Measurements from ENCODE around the gene VAV1.
"Not testable (repeated sequence)": the region's sequence is repeated elsewhere in the genome, so short reads cannot be mapped to it uniquely, and the experiment has no call there.

Gene VAV1

DNA sequence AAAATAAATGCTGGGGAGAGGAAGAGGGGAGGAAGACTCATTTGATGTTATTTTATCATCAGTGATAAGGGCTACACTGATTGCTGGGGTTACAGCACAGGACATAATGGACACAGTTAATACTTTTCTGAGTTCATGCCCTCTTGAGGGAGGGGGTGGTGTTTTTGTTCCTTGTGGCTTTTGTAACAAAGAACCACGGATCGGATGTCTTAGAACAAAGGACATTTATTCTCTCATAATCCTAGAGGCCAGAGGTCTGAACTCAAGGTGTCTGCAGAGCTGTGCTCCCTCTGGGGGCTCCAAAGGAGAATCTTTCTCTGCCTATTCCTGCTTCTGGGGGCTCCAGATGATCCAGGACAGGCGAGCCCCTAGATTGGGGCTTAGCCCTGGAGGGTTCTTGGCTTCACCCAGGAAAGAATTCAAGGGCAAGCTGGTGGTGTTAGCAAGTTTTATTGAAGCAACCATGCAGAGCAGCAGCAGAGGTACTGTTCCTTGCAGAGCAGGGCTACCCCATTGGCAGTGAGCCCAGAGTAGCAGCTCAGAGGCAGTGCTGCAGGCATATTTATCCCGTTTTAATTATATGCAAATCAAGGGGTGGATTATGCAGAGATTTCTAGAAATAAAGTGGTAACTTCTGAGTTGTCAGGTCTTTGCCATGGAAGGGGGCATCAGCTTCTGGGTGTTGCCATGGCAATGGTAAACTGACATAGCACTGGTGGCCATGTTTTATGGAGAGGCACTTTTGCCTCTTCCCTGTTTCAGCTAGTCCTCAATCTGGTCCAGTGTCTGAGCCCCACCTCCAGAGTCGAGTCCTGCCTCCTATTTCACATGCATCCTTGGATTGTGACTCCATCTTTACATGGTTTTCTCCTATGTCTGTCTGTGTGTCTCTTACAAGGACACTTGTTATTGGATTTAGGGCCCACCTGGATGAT is 18.0 kb downstream of the VAV1 start:
- DNase-seq: no peak

DNA sequence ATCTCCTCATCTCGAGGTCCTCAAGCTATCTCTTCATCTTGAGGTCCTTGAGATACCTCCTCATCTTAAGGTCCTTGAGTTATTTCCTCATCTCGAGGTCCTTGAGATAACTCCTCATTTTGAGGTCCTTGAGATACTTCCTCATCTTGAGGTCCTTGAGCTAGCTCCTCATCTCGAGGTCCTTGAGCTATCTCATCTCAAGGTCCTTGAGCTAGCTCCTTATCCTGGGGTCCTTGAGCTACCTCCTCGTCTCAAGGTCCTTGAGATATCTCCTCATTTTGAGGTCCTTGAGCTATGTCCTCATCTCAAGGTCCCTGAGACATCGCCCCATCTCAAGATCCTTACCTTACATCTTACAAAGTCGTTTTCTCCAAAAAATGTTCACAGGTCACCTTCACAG is 18.7 kb downstream of the VAV1 start:
- DNase-seq: no peak

GRCh38 chr19:6793411-6793810 is 20.9 kb downstream of the VAV1 start:
- DNase-seq: no peak

GRCh38 chr19:6793973-6794372 is 21.5 kb downstream of the VAV1 start:
- no peak for DNase-seq

GRCh38 chr19:6794686-6795431 is 22.4 kb downstream of the VAV1 start:
- DNase-seq: no peak

DNA sequence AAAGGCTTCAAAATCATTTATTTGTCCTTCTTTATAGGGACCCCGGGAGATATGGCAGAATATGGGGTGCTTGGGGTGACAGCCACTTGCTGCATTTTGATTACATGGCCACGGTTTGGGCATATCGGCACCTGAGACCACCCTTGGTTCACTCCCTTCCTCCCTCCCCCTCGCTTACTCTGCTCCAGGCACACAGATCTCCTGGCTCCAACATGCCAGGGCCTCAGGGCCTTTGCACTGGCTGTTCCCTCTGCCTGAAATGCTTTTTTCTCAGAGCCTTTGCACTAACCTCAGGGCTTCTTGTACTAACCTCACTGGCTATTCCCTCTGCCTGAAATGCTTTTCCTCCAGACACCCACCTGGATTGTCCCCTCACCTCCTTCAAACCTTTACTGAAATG is 23.8 kb downstream of the VAV1 start:
- no peak for DNase-seq

DNA sequence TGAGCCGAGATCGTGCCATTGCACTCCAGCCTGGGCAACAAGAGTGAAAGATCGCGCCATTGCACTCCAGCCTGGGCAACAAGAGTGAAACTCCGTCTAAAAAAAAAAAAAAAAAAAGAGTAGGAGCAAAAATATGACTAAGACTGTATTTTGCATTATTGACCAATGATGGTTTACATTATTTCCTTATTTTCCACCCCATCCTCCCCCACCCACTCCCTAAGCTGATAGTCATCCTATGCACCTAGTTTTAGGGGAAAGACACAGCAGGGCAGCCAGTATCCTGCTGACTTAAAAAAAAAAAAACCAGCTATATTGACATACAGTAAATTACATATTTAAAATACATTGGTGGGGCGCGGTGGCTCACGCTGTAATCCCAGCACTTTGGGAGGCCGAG is 25.1 kb downstream of the VAV1 start:
- DNase-seq: no peak

- DNase-seq: not testable (repeated sequence)
These were observed 27.8 kb downstream of the VAV1 start for GRCh38 chr19:6800160-6800790.

DNA sequence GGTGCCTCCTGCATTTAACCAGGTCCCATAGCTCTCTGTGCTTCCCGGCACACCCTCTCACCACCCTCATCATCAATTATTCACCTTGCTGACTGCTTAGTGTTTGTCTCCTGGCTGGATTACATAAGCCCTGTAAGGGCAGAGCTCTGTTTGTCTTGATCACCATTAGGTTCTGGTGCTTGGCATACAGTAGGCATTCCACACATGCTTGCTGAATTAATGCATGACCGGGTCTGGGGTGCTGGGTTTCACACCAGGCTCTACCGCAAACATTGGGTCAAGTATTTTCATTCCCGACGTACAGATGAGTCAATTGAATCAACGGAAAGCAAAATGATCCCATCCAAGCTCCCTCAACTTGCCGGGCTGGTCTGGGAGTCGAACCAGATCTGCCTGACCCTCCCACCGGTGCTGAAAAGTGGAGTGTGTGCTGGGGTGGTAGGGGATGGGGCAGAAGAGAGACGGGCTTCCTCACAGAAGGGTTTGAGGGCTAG is 28.5 kb downstream of the VAV1 start:
- DNase-seq: no peak

GRCh38 chr19:6801485-6802086 is 29.1 kb downstream of the VAV1 start:
- DNase-seq: peak; percentile 60

DNA sequence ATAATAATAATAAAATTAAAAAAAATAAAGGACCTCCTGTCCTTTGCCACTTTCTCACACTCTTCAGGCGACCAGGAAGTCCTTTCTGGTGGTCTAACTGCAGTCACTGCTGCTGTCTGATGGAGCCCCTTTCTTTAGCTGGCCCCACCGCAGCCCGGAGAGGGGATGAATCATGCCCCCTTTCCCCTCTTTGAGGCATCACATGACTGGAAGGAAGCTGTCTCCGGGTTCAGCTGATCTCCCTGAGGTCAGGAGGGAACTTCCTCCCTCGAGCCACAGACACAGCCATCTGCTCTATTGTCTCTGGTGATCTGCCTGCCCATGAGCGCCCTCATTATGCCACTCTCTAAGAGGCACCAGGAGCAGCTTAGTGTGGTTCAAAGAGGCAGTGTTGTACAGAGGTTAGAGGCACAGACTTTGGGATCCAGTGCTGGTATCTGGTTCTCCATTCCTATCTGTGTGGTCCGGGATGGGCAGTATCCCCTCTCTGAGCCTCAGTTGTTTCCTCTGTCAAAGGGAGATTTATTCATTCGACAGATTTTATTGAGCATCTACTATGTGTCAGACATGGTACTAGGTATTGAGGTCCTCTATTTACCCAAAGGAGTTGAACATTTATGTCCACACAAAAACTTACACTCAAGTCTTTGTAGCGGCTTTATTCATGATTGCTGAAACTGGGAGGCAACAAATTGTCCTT is 30.0 kb downstream of the VAV1 start:
- peak; percentile 38 for DNase-seq

- DNase-seq: no peak
These were observed 30.5 kb downstream of the VAV1 start for GRCh38 chr19:6803036-6803404.

GRCh38 chr19:6806488-6806887 is 34.0 kb downstream of the VAV1 start:
- no peak for DNase-seq

- no peak for DNase-seq
These were observed 34.8 kb downstream of the VAV1 start for GRCh38 chr19:6807291-6807690.

DNA sequence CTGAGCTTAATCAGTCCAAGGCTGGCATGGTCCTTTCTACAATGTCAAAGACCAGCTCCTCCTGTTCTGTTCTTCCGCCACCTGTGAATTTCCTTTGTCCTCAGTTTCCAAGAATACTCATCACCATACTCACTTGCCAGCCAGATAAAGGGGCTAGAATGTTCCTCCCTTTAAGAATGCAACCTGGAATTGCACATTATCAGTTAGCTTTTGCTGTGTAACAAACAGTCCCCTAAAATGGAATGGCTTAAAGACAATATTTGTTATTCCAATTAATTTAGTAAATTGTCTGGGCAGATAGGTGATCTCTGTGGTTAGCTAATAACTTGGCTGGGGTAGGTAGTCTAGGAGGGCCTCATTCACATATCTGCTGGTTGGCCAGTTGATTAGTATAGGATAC is 36.0 kb downstream of the VAV1 start:
- no peak for DNase-seq

GRCh38 chr19:6809262-6809661 is 36.8 kb downstream of the VAV1 start:
- no peak for DNase-seq

- DNase-seq: no peak
These were observed 38.9 kb downstream of the VAV1 start for GRCh38 chr19:6811378-6811777.

GRCh38 chr19:6811906-6812305 is 39.4 kb downstream of the VAV1 start:
- no peak for DNase-seq

DNA sequence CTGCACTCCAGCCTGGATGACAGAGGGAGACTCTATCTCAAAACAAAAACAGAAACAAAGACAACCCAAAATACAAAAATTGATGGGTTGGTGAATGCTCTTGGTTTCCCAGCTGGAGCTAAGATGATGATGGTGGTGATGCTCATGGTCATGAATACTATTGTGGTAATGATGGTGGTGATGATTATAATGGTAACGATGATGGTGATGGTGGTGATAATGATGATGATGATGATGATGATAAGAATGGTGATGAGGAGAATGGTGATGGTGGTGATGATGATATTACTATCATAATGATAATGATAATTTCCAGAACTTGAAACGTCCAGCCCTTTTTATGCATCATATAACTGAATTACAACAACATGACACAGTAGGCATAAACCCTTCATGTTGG is 40.1 kb downstream of the VAV1 start:
- DNase-seq: no peak

DNA sequence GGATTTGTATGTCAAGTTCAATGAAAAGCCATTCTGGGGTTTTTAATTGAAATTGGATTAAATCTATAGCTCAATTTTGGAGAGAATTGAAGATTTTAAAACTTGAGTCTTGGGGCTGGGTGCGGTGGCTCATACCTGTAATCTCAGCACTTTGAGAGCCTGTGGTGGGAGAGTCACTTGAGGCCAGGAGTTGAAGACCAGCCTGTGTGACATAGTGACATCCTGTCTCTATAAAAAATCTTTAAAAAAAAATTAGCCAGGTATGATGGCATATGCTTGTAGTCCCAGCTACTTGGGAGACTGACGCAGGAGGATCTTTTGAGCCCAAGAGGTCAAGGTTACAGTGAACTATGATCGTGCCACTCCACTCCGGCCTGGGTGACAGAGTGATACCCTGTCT is 41.2 kb downstream of the VAV1 start:
- no peak for DNase-seq

- no peak for DNase-seq
These were observed 44.7 kb downstream of the VAV1 start for GRCh38 chr19:6817179-6817578.

- no peak for DNase-seq
These were observed 45.7 kb downstream of the VAV1 start for GRCh38 chr19:6818246-6818645.

DNA sequence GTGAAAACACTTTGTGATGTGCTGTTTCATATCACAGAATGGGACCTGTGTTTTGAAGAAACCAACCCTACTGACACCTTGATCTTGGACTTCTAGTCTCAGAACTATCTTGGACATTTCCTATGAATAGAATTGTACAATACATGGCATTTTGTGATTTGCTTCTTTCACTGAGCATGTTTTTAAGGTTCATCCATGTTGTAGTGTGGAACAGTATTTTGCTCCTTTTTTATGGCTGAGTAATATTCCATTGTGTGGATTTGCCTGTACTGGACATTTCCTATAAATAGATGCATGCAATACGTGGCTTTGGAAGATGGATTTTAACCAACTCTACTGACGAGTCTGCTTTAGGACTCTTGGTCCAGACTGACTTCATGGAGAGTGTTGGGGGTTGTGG is 46.8 kb downstream of the VAV1 start:
- DNase-seq: no peak

Data from activated CD4-positive, alpha-beta T cell treated with anti-CD3 and anti-CD28 coated beads for 1 hour (primary cell).